OCI-LY1 (cell line): Measurements from ENCODE around the gene CREB1.

Experiments used
- H2AFZ ChIP-seq: fragments of 200-600 bp; sonication (generic), shearing (Covaris generic); 2 replicates; pipeline ENCODE4 v1.6.0; 2014; ENCODE audit warnings: antibody characterized with exemption, mild to moderate bottlenecking, low read length
- H3F3A ChIP-seq: fragments of 200-600 bp; sonication (generic), shearing (Covaris generic); 2 replicates; pipeline ENCODE4 v1.6.0; 2014; ENCODE audit warnings: mild to moderate bottlenecking, antibody characterized with exemption, low read length, moderate library complexity; ENCODE audit not compliant: insufficient read depth
- H3K27ac ChIP-seq: fragments of 200-600 bp; sonication (generic); 2 replicates; pipeline ENCODE4 v1.5.1; 2014; ENCODE audit warnings: low read length, mixed run types, mild to moderate bottlenecking, low read depth; ENCODE audit not compliant: poor library complexity, severe bottlenecking
- H3K27me3 ChIP-seq: fragments of 200-600 bp; sonication (generic); 2 replicates; pipeline ENCODE4 v1.6.0; 2014; ENCODE audit warnings: antibody characterized with exemption, mild to moderate bottlenecking, low read length, moderate library complexity; ENCODE audit not compliant: insufficient read depth
- H3K36me3 ChIP-seq: fragments of 200-600 bp; sonication (generic); 2 replicates; pipeline ENCODE4 v1.6.1; 2014; ENCODE audit warnings: mild to moderate bottlenecking, antibody characterized with exemption, low read length, moderate library complexity, mixed read lengths; ENCODE audit not compliant: insufficient read depth
- H3K4me1 ChIP-seq: fragments of 200-600 bp; sonication (generic); 2 replicates; pipeline ENCODE4 v1.5.1; 2014; ENCODE audit warnings: mild to moderate bottlenecking, low read length, moderate library complexity; ENCODE audit not compliant: insufficient read depth, severe bottlenecking
- H3K4me2 ChIP-seq: fragments of 200-600 bp; sonication (generic), shearing (Covaris generic); 2 replicates; pipeline ENCODE4 v1.6.1; 2014; ENCODE audit warnings: low read length
- H3K4me3 ChIP-seq: fragments of 200-600 bp; sonication (generic); 2 replicates; pipeline ENCODE4 v1.5.1; 2014; ENCODE audit warnings: low read length, low read depth, mild to moderate bottlenecking, mixed read lengths; ENCODE audit not compliant: poor library complexity, severe bottlenecking
- H3K79me2 ChIP-seq: fragments of 200-600 bp; shearing (Covaris generic); 2 replicates; pipeline ENCODE4 v1.6.1; 2016; ENCODE audit warnings: mixed run types, low read length, mixed read lengths; ENCODE audit not compliant: insufficient read depth
- H3K9ac ChIP-seq: fragments of 200-600 bp; sonication (generic), shearing (Covaris generic); 2 replicates; pipeline ENCODE4 v1.6.1; 2014; ENCODE audit warnings: mild to moderate bottlenecking, low read length, mixed read lengths
- H3K9me2 ChIP-seq: fragments of 200-600 bp; sonication (generic), shearing (Covaris generic); 2 replicates; pipeline ENCODE4 v1.6.1; 2014; ENCODE audit warnings: low read depth, mild to moderate bottlenecking, low read length, mixed read lengths
- H3K9me3 ChIP-seq: fragments of 200-600 bp; shearing (Covaris generic); 2 replicates; pipeline ENCODE4 v1.6.1; 2014; ENCODE audit warnings: low read length, mixed read lengths
- H4K20me1 ChIP-seq: fragments of 200-600 bp; sonication (generic), shearing (Covaris generic); 2 replicates; pipeline ENCODE4 v1.6.0; 2016; ENCODE audit warnings: mild to moderate bottlenecking, low read length; ENCODE audit not compliant: insufficient read depth
- CTCF ChIP-seq: fragments of 200-600 bp; sonication (generic), shearing (Covaris generic); IDR thresholded peaks from 2 replicates; pipeline ENCODE4 v1.5.1; 2017; ENCODE audit warnings: mild to moderate bottlenecking, antibody characterized with exemption, low read length, moderate library complexity, mixed read lengths
- EZH2 ChIP-seq: fragments of 200-600 bp; sonication (generic), shearing (Covaris generic); IDR thresholded peaks from 2 replicates; pipeline ENCODE4 v1.8.0; 2017; ENCODE audit warnings: borderline replicate concordance, mixed run types, mild to moderate bottlenecking, antibody characterized with exemption, low read length, moderate library complexity, mixed read lengths

Gene CREB1

GRCh38 chr2:207484444-207485391 is 45.0 kb upstream of the CREB1 start:
- no peaks in the 10 kb centered on the region for H3K4me1 ChIP-seq
- H3K9me2 ChIP-seq = no peaks in the 10 kb centered on the region
- H3K27me3 ChIP-seq = no peaks in the 10 kb centered on the region
- TF ChIP-seq EZH2 = no peak
- no peak for TF ChIP-seq CTCF
- H3F3A ChIP-seq = no peaks in the 10 kb centered on the region
- no peaks in the 10 kb centered on the region for H4K20me1 ChIP-seq
- H3K27ac ChIP-seq = no peak overlapping the region
- no peak overlapping the region for H3K4me3 ChIP-seq
- H3K79me2 ChIP-seq = no peaks in the 10 kb centered on the region
- no peak overlapping the region for H2AFZ ChIP-seq
- H3K36me3 ChIP-seq = no peaks in the 10 kb centered on the region
- no peak overlapping the region for H3K9ac ChIP-seq
- H3K9me3 ChIP-seq = no peaks in the 10 kb centered on the region
- H3K4me2 ChIP-seq = no peak overlapping the region

GRCh38 chr2:207487650-207488311 is 42.0 kb upstream of the CREB1 start:
- no peaks in the 10 kb centered on the region for H3K79me2 ChIP-seq
- no peaks in the 10 kb centered on the region for H3K36me3 ChIP-seq
- no peaks in the 10 kb centered on the region for H4K20me1 ChIP-seq
- TF ChIP-seq EZH2 (no peak), CTCF (no peak)
- H2AFZ ChIP-seq = no peak overlapping the region
- H3K9me3 ChIP-seq = no peaks in the 10 kb centered on the region
- H3K4me1 ChIP-seq = no peaks in the 10 kb centered on the region
- H3K27ac ChIP-seq = no peak overlapping the region
- no peaks in the 10 kb centered on the region for H3K9me2 ChIP-seq
- H3K4me3 ChIP-seq = no peak overlapping the region
- H3K27me3 ChIP-seq = no peaks in the 10 kb centered on the region
- H3F3A ChIP-seq = no peaks in the 10 kb centered on the region
- no peak overlapping the region for H3K4me2 ChIP-seq
- H3K9ac ChIP-seq = no peak overlapping the region

- no peak overlapping the region for H2AFZ ChIP-seq
- no peak overlapping the region for H3K4me3 ChIP-seq
- H3K36me3 ChIP-seq = no peaks in the 10 kb centered on the region
- no peak for TF ChIP-seq CTCF
- TF ChIP-seq EZH2 = no peak
- no peaks in the 10 kb centered on the region for H3K4me1 ChIP-seq
- no peaks in the 10 kb centered on the region for H3K9me2 ChIP-seq
- H3K27me3 ChIP-seq = no peaks in the 10 kb centered on the region
- H3K27ac ChIP-seq = no peak overlapping the region
- no peak overlapping the region for H3K4me2 ChIP-seq
- H3F3A ChIP-seq = no peaks in the 10 kb centered on the region
- H3K79me2 ChIP-seq = no peaks in the 10 kb centered on the region
- no peaks in the 10 kb centered on the region for H3K9me3 ChIP-seq
- H3K9ac ChIP-seq = no peak overlapping the region
- no peaks in the 10 kb centered on the region for H4K20me1 ChIP-seq
Measured at GRCh38 chr2:207489251-207489650, 40.5 kb upstream of the CREB1 start.
